Body of pancreas (tissue), 4 donors: ENCODE results near the gene CGB2. TPM values are rescaled to one million over a fixed set of nuclear protein-coding genes. Genes with fewer than 3 reads are reported as not detected.
"Not testable (repeated sequence)": the region's sequence is repeated elsewhere in the genome, so short reads cannot be mapped to it uniquely, and the experiment has no call there.

ENCODE experiments used
- ATAC-seq: fragments of 150-250 bp; one replicate; pipeline ENCODE4 v1.9.1; 2016
- DNase-seq, 4 donors: peaks; one replicate each; pipeline ENCODE4 v3.0.0-alpha.2; 2019
- H3K27ac ChIP-seq, 4 donors: fragments of 200-600 bp; sonication (generic); 1 replicate in 3 of 4; 2 replicates in 1 of 4; pipeline versions ENCODE4 v1.5.1 to v1.6.1; 2016 to 2019; ENCODE audit warnings: mild to moderate bottlenecking in 1 of 4, mixed read lengths in 1 of 4, moderate library complexity in 1 of 4
- H3K27me3 ChIP-seq, 2 donors: fragments of 200-600 bp; sonication (generic); one replicate each; pipeline ENCODE4 v1.6.0; 2016; ENCODE audit warnings: mild to moderate bottlenecking in 1 of 2
- H3K36me3 ChIP-seq, 2 donors: fragments of 200-600 bp; sonication (generic); replicated peaks in 1 of 2; 2 replicates each; pipeline ENCODE4 v1.5.1; 2016; ENCODE audit warnings: low read depth in 2 of 2; ENCODE audit not compliant: insufficient read depth in 1 of 2
- H3K4me1 ChIP-seq: fragments of 200-600 bp; sonication (generic); one replicate; pipeline ENCODE4 v1.6.0; 2016
- H3K4me3 ChIP-seq, 2 donors: fragments of 200-600 bp; sonication (generic); 1 replicate in 1 of 2; 2 replicates in 1 of 2; pipeline ENCODE4 v1.5.1; 2016 to 2019
- H3K9me3 ChIP-seq, 3 donors: fragments of 200-600 bp; sonication (generic); 1 replicate in 2 of 3; 2 replicates in 1 of 3; pipeline ENCODE4 v1.5.1; 2016
- CTCF ChIP-seq, 7 experiments: fragments of 450-650 bp in 4 of 7; fragments of 200-600 bp in 3 of 7; sonication (generic) in 3 of 7; IDR thresholded peaks; one replicate each; pipeline ENCODE4 v1.5.1; 2016 to 2019; ENCODE audit warnings: antibody characterized with exemption in 7 of 7
- POLR2A ChIP-seq, 3 donors: fragments of 450-650 bp; IDR thresholded peaks; one replicate each; pipeline ENCODE4 v1.6.1; 2016; ENCODE audit warnings: antibody characterized with exemption in 3 of 3, mild to moderate bottlenecking in 2 of 3
- WGBS, 2 donors: methylation state at CpG; one replicate each; pipeline ENCODE4 v1.1.5; 2017; 5-methylcytosine and 5-hydroxymethylcytosine counted together
- intact Hi-C: fragments of 100-400 bp; cut with DNase I; formaldehyde crosslinking; loops from one replicate; pipeline ENCODE4 v1.15.1; 2023
- total RNA-seq, 2 donors: library from RNA; depleted of rRNA; stranded (reverse); fragments of >200 nt; gene quantifications; one replicate each; pipeline ENCODE4 v1.1.0, GENCODE V29; 2016

The CGB2 gene
- not detected for total RNA-seq

- WGBS, 2 donors, result 10 to 15% methylated on average over 17 to 28 of the region's 28 CpGs
- H3K27ac ChIP-seq, H3K27me3 ChIP-seq, H3K4me1 ChIP-seq, intact Hi-C loops, H3K36me3 ChIP-seq, H3K4me3 ChIP-seq, H3K9me3 ChIP-seq: not testable (repeated sequence)
- ATAC-seq (peak; percentile 42), DNase-seq (peak in 3 of 4 donors; percentile 50 to 71 (median 66))
- TF ChIP-seq CTCF (IDR thresholded peaks at IDR 0.05), result peak; percentile 12 to 62 (median 31)
These were observed at the start of gene CGB2 for GRCh38 chr19:49031642-49032301. Gene CGB2 (plus strand): TSS chr19:49031890. CDS start chr19:49032096, 206 bp downstream.

GRCh38 chr19:48982280-48982679 lies 49.4 kb upstream of the CGB2 start:
- Histone ChIP-seq H3K9me3 (no peaks in the 10 kb centered on the region), H3K36me3 (peaks cover 0 to 2% of the 10 kb centered on the region in 2 donors), H3K4me1 (no peaks in the 10 kb centered on the region), H3K4me3 (no peak overlapping the region), H3K27me3 (no peaks in the 10 kb centered on the region), H3K27ac (no peak overlapping the region)
- 91 to 93% methylated on average over 7 to 9 of the region's 9 CpGs for WGBS, 2 donors
- TF ChIP-seq POLR2A (IDR thresholded peaks at IDR 0.05) (no peak), CTCF (IDR thresholded peaks at IDR 0.05) (no peak)
- DNase-seq (no peak), ATAC-seq (no peak)
- intact Hi-C loops, result no loop called here

GRCh38 chr19:48985711-48986110 lies 46.0 kb upstream of the CGB2 start:
- ATAC-seq, result no peak
- H3K27me3 ChIP-seq, result no peaks in the 10 kb centered on the region
- DNase-seq, result no peak
- no peaks in the 10 kb centered on the region for H3K4me1 ChIP-seq
- H3K27ac ChIP-seq, result no peak overlapping the region
- peaks cover 0 to 2% of the 10 kb centered on the region in 2 donors for H3K36me3 ChIP-seq
- 93% methylated on average over 11 of the region's 13 CpGs; no CpG with 5 or more reads in 1 of the 2 donors for WGBS, 2 donors
- intact Hi-C loops, result no loop called here
- TF ChIP-seq POLR2A (IDR thresholded peaks at IDR 0.05), result no peak
- TF ChIP-seq CTCF (IDR thresholded peaks at IDR 0.05), result no peak
- H3K9me3 ChIP-seq, result no peaks in the 10 kb centered on the region
- H3K4me3 ChIP-seq, result no peak overlapping the region

GRCh38 chr19:48986211-48986610 lies 45.5 kb upstream of the CGB2 start:
- no peak for TF ChIP-seq POLR2A (IDR thresholded peaks at IDR 0.05)
- TF ChIP-seq CTCF (IDR thresholded peaks at IDR 0.05), result no peak
- WGBS, 2 donors, result 90 to 100% methylated on average over 3 of the region's 3 CpGs

GRCh38 chr19:48987323-48987722 lies 44.4 kb upstream of the CGB2 start:
- TF ChIP-seq POLR2A (IDR thresholded peaks at IDR 0.05), result no peak
- TF ChIP-seq CTCF (IDR thresholded peaks at IDR 0.05), result no peak
- H3K4me3 ChIP-seq, result no peak overlapping the region
- H3K4me1 ChIP-seq, result peaks cover 14% of the 10 kb centered on the region
- ATAC-seq (no peak), DNase-seq (no peak)
- no peaks in the 10 kb centered on the region for H3K9me3 ChIP-seq
- WGBS, 2 donors, result 82 to 85% methylated on average over 6 to 7 of the region's 7 CpGs
- intact Hi-C loops, result no loop called here
- H3K36me3 ChIP-seq, result no peaks in the 10 kb centered on the region
- H3K27me3 ChIP-seq, result no peaks in the 10 kb centered on the region
- H3K27ac ChIP-seq, result no peak overlapping the region

More at GRCh38 chr19:48986211-48986610, 45.5 kb upstream of the CGB2 start:
- ATAC-seq, result no peak
- H3K4me3 ChIP-seq, result no peak overlapping the region
- H3K27me3 ChIP-seq, result no peaks in the 10 kb centered on the region
- DNase-seq, result no peak
- H3K4me1 ChIP-seq, result peaks cover 2% of the 10 kb centered on the region
- no peaks in the 10 kb centered on the region for H3K9me3 ChIP-seq
- H3K36me3 ChIP-seq, result peaks cover 0 to 2% of the 10 kb centered on the region in 2 donors
- no peak overlapping the region for H3K27ac ChIP-seq
- intact Hi-C loops, result no loop called here
